ENCODE data around the gene EMILIN3. TPM values are rescaled to one million over a fixed set of nuclear protein-coding genes. Genes with fewer than 3 reads are reported as not detected.

EMILIN3 gene
- total RNA-seq (2022; extraction: Qiagen RNA extraction; ENCODE audit: low read depth), result 0.25 to 0.54 TPM (median 0.43 TPM) in 5 replicates

DNA sequence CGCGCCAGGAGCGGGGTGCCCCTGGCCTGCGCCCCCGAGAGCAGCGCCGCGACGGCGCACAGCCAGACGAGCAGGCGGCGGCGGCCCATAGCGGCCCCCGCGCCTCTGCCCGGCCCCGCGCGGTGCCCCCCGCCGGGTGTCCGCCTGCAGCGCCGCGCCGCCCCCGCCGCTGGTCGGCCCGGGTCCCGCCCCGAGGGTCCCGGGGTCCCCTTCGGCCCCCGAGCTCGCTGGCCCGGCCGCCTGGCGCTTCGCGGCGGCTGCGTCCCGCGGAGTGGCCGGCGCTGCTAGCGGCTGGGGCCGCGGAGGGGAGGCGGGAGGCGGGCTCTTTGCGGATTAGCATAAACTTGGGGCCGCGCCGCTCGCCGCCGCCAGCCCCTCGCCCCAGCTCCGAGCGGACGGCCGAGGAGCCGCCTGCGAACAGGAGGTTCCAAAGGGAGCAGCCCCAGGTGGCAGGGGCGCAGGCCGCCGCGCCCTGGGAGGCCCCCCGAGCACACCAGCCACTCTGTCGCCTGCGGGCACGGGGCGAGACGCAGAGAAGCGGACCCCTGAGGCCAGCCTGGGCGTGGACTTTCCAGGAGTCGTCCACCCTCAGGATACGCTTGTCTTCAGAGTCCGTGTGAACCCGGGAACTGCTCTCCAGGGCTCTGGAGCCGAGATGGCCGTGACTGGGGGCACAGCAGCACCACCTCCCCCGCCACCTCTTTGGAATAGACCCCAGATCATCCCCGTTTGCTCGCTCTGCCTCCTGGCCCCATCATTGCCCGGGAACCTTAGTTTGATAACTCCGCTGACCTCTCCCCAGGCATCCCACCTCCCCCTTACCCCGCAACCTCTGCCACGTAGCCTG, at the start of gene EMILIN3:
Gene EMILIN3 (minus strand): TSS at position 273 of the 847 bp plus-strand sequence. CDS start 184 bp downstream, at position 89.

GRCh38 chr20:41340327-41341055, 26.1 kb downstream of the EMILIN3 start, which contains the start of gene LPIN3:
Gene LPIN3 (plus strand): TSS chr20:41340821. CDS start chr20:41345804, 4,983 bp downstream.

DNA sequence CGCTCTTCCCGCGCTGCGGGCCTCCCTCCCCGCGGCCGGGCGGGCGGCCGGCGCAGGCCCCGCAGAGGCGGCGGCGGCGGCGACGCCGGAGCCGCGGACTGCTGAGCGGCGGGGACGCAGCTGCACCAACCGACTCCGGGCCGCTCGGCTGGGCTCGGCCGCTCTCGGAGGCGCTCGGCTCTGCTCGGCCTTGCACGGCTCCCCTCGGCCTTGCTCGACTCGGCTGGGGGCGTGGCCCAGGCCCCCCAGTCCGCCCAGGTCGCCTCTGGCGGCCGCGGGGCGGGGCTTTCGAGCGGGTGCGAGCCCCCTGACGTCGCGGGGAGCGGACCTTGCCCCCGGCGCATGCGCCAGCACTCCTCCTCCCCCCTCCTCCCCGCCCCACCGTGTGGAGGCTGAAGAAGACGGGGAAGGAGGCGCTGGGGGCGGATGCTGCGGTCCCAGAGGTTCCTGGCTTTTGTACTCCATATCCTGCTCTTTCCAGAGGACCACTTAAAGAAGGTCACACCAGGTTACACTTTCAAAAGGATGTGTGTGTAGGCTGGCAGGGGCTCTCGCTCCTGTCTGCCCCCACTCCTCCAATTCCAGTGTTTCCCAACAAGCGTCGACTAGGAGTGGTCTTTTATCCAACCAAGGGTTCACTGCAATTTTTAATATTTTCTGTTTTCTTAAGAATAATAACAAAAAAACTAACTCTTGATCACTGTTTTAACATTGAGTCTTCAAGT, 48.9 kb downstream of the EMILIN3 start, which contains the start of gene ZHX3:
Gene ZHX3 (minus strand): TSS at position 186 of the 725 bp plus-strand sequence. CDS start 112,815 bp downstream, outside the sequence.

Other genes starting within 250 kb of the EMILIN3 start
- 34.5 to 40.9 TPM (median 36.0 TPM) in 5 replicates for gene PLCG1, start 229.3 kb downstream of the EMILIN3 start, total RNA-seq (2022; extraction: Qiagen RNA extraction; ENCODE audit: low read depth)
- gene ZHX3, start 49.1 kb downstream of the EMILIN3 start, total RNA-seq (2022; extraction: Qiagen RNA extraction; ENCODE audit: low read depth), result 4.0 to 9.0 TPM (median 5.7 TPM) in 5 replicates
- 7.6 to 12.4 TPM (median 9.9 TPM) in 5 replicates for gene LPIN3, start 26.0 kb downstream of the EMILIN3 start, total RNA-seq (2022; extraction: Qiagen RNA extraction; ENCODE audit: low read depth)